K562 (cell line): ENCODE measurements around the gene CXCR3.

ENCODE experiments used
- MAFG ChIP-seq: fragments of 450-650 bp; conservative IDR thresholded peaks from 2 replicates; pipeline ENCODE4 v1.6.1; 2016; ENCODE audit warnings: missing genetic modification characterization, missing compliant biosample characterization
- MLX ChIP-seq, 2 experiments: fragments of 450-650 bp in 1 of 2; sonication (generic) in 1 of 2; formaldehyde crosslinking; conservative IDR thresholded peaks; 2 replicates each; pipeline versions ENCODE4 v1.4.0 to v1.8.1; 2020 to 2022; ENCODE audit warnings: mild to moderate bottlenecking in 1 of 2, missing genetic modification reagents in 1 of 2

- no peak for TF ChIP-seq MAFG (tag)
- no peak for TF ChIP-seq MLX (CRISPR knock-in tag; conservative IDR thresholded peaks at IDR 0.05)
These were observed 18.3 kb upstream of the CXCR3 start for GRCh38 chrX:71636438-71637252.
